IPS-NIHi7 (cell line): ENCODE results near the gene GRM7.

Experiments
- DNase-seq: peaks from one replicate; pipeline ENCODE4 v3.0.0; 2012; ENCODE audit warnings: mixed read lengths; ENCODE audit errors: extremely low spot score

GRM7 gene

DNA sequence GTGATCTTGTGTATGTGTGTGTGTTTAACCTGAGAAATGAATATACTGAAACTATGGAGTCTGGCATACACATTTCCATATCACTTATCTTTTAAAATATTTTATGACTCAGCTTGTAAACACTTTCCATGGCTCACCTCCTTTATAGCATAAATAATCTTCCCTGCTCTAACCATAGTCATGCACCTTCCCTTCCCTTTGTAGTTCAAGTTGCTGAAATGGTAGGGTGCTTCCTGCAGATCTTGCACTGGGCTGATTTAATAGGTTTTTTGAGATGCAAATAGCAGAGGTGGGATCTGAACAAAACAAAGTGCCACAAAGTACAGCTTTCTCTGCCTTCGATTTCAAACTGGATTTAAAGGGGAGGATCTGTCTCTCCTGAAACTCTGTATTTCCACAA is 928.0 kb downstream of the GRM7 start:
- peak; percentile 35 for DNase-seq

DNA sequence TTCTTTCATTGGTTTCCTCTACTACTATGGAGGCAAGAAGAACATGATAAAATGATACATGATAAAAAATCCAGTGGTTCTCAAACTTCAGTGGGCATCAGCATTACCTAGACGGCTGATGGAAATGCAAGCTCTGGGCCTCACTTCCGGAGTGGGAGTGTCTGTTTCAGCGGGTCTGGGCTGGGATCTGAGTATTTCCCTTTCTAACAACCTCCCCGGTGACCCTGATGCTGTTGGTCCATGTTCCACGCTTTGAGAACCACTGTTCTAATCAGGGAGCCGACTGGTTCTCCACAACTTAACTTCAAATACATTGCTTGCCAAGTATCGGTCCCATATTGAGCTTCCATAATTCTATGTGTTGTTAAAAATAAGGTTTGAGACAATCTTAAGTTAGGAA is 928.4 kb downstream of the GRM7 start:
- DNase-seq = peak; percentile 16

DNA sequence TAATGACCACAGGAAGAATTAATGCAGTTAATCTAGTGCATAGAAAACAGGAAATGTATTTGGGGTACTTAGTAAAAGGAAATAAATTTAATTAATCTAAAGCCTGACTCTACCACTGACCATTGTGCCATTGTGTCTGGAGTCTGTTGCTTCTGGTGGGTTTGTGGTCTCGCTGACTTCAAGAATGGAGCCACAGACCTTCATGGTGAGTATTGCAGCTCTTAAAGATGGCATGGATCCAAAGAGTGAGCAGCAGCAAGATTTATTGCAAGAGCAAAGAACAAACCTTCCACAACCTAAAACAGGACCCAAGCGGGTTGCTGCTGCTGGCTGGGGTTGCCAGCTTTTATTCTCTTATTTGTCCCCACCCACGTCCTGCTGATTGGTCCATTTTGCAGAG is 929.2 kb downstream of the GRM7 start:
- DNase-seq = no peak
